ENCODE results near the gene MTUS2.

The MTUS2 gene

DNA sequence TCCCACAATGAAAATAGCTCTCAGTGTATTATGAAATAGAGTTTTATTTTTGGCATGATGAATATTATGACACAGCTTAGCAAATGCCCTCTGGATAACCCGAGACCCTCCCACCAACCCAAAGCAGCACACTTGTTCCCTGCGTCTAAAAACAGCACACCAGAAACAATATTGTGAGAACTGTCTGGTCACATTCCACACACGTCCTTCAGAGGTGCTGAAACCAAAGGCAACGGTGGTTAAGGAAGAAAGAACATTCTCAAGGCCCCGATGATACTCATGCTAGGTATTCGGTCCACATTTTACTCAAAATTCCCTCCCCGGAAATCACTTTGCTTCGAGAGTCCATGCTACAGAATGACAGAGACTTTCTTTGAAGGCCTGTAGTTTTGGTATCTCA, 618.6 kb downstream of the MTUS2 start:
- Histone ChIP-seq H3K9me3 (no peaks in the 10 kb centered on the region), H3K27me3 (peaks cover 10% of the 10 kb centered on the region), H3K4me3 (ENCODE audit: low read depth in 1 of 2, low read length in 1 of 2) (no peak overlapping the region), H3K4me1 (ENCODE audit: control insufficient read depth in 1 of 2, insufficient read depth in 1 of 2, low read depth in 1 of 2, low read length in 1 of 2) (no peaks in the 10 kb centered on the region), H3K27ac (no peak overlapping the region), H3K36me3 (no peaks in the 10 kb centered on the region)
- TF ChIP-seq, protein P1, sequence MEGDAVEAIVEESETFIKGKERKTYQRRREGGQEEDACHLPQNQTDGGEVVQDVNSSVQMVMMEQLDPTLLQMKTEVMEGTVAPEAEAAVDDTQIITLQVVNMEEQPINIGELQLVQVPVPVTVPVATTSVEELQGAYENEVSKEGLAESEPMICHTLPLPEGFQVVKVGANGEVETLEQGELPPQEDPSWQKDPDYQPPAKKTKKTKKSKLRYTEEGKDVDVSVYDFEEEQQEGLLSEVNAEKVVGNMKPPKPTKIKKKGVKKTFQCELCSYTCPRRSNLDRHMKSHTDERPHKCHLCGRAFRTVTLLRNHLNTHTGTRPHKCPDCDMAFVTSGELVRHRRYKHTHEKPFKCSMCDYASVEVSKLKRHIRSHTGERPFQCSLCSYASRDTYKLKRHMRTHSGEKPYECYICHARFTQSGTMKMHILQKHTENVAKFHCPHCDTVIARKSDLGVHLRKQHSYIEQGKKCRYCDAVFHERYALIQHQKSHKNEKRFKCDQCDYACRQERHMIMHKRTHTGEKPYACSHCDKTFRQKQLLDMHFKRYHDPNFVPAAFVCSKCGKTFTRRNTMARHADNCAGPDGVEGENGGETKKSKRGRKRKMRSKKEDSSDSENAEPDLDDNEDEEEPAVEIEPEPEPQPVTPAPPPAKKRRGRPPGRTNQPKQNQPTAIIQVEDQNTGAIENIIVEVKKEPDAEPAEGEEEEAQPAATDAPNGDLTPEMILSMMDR (IDR thresholded peaks at IDR 0.05) = no peak

DNA sequence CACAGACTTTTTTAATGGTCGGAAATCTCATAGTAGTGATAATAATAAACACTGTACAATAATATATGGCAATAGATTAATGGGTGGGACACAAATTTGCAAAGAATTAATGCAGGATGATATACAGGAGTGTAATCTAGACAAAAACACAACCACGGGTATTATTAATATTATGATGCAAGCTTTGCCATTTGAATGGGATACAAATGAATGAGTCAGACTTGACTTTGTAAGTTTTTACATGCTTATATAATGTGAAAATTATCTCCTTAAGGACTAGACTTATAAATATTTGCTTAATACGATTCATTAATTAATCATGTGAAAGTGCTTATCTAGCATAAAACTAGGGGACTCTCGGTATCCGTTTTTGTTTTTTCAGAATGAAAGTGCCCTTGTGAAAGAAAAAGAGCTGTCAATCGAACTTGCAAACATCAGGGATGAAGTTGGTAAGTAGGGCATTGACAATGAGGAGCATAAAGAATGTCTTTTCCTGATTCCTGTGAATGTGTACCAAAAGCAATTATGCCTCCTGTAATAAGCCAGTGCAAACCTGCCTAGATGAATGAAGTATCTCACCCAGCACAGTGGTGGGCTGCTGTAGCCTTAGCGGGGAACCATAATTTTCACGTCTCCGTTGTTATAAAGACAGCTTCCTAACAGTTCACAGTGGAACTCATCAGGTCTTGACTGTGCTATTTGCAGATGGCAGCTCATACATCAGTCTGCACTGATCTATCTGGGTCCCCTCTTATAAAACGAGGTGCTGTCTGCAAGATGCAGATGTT, 619.7 kb downstream of the MTUS2 start:
- Histone ChIP-seq H3K27me3 (peaks cover 3% of the 10 kb centered on the region), H3K4me1 (ENCODE audit: control insufficient read depth in 1 of 2, insufficient read depth in 1 of 2, low read depth in 1 of 2, low read length in 1 of 2) (no peaks in the 10 kb centered on the region), H3K27ac (no peak overlapping the region), H3K4me3 (ENCODE audit: low read depth in 1 of 2, low read length in 1 of 2) (no peak overlapping the region), H3K36me3 (no peaks in the 10 kb centered on the region), H3K9me3 (no peaks in the 10 kb centered on the region)
- TF ChIP-seq, protein P1 (IDR thresholded peaks at IDR 0.05) = no peak

DNA sequence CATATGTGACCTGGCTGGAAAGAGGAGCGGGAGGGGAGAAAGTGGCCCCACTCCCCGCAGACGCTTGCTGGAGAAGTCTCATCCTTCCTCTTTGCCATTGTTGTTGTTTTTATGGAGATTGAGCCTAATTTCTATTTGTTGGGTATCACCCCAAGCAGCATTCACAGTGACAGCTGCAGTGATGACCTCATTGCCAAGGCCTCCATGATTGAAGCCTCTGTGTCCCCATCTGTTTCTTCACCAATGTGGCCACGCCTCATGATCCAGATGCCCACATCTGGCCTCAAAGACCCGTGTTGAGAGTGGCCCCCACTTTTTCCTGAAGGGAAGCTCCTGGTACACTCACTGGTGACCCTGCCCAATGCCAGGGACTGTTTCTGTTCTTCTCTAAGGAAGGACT, 621.2 kb downstream of the MTUS2 start:
- H3K4me1 ChIP-seq (ENCODE audit: control insufficient read depth in 1 of 2, insufficient read depth in 1 of 2, low read depth in 1 of 2, low read length in 1 of 2) = no peaks in the 10 kb centered on the region
- H3K27ac ChIP-seq = no peak overlapping the region
- TF ChIP-seq, protein P1 (IDR thresholded peaks at IDR 0.05) = no peak
- H3K27me3 ChIP-seq = peaks cover 3% of the 10 kb centered on the region
- H3K4me3 ChIP-seq (ENCODE audit: low read depth in 1 of 2, low read length in 1 of 2) = no peak overlapping the region
- no peaks in the 10 kb centered on the region for H3K9me3 ChIP-seq
- H3K36me3 ChIP-seq = no peaks in the 10 kb centered on the region

DNA sequence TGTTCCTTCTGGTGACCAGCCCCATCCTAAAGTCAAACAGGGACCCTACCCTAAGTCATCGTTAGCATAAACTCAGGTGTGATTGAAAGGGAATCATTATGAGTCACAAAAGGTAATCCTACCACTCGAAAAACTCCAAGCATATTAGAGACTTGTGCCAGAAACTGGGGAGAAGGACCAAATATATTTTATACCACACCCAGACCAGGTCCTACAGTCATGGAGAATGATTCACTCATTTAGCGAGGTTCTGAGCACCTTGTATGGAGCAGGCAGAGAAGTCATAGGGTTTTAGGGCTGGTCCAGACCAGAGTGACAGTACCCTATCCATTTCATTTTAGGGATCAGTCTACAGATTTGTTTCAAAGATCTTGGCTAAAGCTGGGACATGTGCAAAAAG, 625.9 kb downstream of the MTUS2 start:
- H3K4me1 ChIP-seq (ENCODE audit: control insufficient read depth in 1 of 2, insufficient read depth in 1 of 2, low read depth in 1 of 2, low read length in 1 of 2) = no peaks in the 10 kb centered on the region
- H3K27me3 ChIP-seq = peaks cover 3% of the 10 kb centered on the region
- no peak overlapping the region for H3K27ac ChIP-seq
- no peak overlapping the region for H3K4me3 ChIP-seq (ENCODE audit: low read depth in 1 of 2, low read length in 1 of 2)
- H3K9me3 ChIP-seq = no peaks in the 10 kb centered on the region
- TF ChIP-seq, protein P1 (IDR thresholded peaks at IDR 0.05) = no peak
- H3K36me3 ChIP-seq = no peaks in the 10 kb centered on the region

DNA sequence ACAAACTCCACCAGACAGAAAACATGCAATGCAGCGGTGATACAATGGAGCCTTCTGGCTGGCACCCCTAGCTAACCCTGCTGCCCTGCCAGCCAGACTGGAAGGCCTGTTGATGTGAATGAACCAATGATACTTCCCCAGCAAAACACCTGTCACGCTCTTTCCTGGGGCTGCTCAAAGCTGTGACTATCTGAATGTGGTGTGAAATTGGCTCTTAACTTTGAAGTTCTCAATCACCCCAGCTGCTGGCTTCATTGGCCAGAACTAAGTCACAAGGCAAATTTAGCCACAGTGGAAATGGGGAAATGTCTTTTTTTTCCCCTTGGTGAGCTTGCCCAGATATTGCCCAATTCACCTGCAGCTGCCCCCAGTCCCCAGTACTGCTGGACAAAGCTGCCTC, 628.0 kb downstream of the MTUS2 start:
- TF ChIP-seq, protein P1 (IDR thresholded peaks at IDR 0.05) = no peak
- no peaks in the 10 kb centered on the region for H3K36me3 ChIP-seq
- peaks cover 3% of the 10 kb centered on the region for H3K27me3 ChIP-seq
- H3K4me1 ChIP-seq (ENCODE audit: control insufficient read depth in 1 of 2, insufficient read depth in 1 of 2, low read depth in 1 of 2, low read length in 1 of 2) = no peaks in the 10 kb centered on the region
- H3K4me3 ChIP-seq (ENCODE audit: low read depth in 1 of 2, low read length in 1 of 2) = no peak overlapping the region
- no peak overlapping the region for H3K27ac ChIP-seq
- H3K9me3 ChIP-seq = no peaks in the 10 kb centered on the region
